Ovary (tissue), 9 donors: Measurements from ENCODE around the gene GSTO1. TPM values are rescaled to one million over a fixed set of nuclear protein-coding genes. Genes with fewer than 3 reads are reported as not detected.

Experiments used
- DNase-seq, 5 donors: peaks; one replicate each; pipeline ENCODE4 v3.0.0-alpha.2; 2019 to 2020
- H3K27ac ChIP-seq, 2 donors: fragments of 200-600 bp; one replicate each; pipeline versions ENCODE4 v1.5.1 to v1.8.0; 2019 to 2022
- H3K27me3 ChIP-seq: fragments of 200-600 bp; one replicate; pipeline ENCODE4 v1.8.0; 2022
- H3K36me3 ChIP-seq: fragments of 200-600 bp; sonication (generic); one replicate; pipeline ENCODE4 v1.5.1; 2019
- H3K4me1 ChIP-seq: one replicate; pipeline ENCODE4 v1.8.1; 2013; ENCODE audit warnings: mild to moderate bottlenecking, moderate library complexity; ENCODE audit not compliant: insufficient read depth
- H3K4me3 ChIP-seq: fragments of 200-600 bp; sonication (generic); one replicate; pipeline ENCODE4 v1.5.1; 2017
- H3K9me3 ChIP-seq, 2 donors: fragments of 200-600 bp in 1 of 2; sonication (generic) in 1 of 2; one replicate each; pipeline versions ENCODE4 v1.5.1 to v1.8.1; 2013 to 2019; ENCODE audit warnings: mild to moderate bottlenecking in 1 of 2, moderate library complexity in 1 of 2
- CTCF ChIP-seq, 3 donors: fragments of 450-650 bp in 2 of 3; fragments of 200-600 bp in 1 of 3; IDR thresholded peaks; one replicate each; pipeline versions ENCODE4 v1.5.1 to v1.8.0; 2016 to 2022; ENCODE audit warnings: antibody characterized with exemption in 3 of 3, mild to moderate bottlenecking in 1 of 3
- EP300 ChIP-seq: sonication (generic); formaldehyde crosslinking; IDR thresholded peaks from one replicate; pipeline ENCODE4 v1.6.1; 2017; ENCODE audit warnings: antibody characterized with exemption
- POLR2A ChIP-seq: fragments of 450-650 bp; IDR thresholded peaks from one replicate; pipeline ENCODE4 v1.6.1; 2017; ENCODE audit warnings: antibody characterized with exemption, mild to moderate bottlenecking, moderate library complexity
- WGBS, 3 donors: extraction: QIAGEN DNeasy Blood & Tissue Kit in 1 of 3; methylation state at CpG; one replicate each; pipeline versions ENCODE4 v1.1.5 to v1.1.7; 2013 to 2017; 5-methylcytosine and 5-hydroxymethylcytosine counted together
- intact Hi-C, 4 donors: fragments of 100-400 bp; cut with DNase I; formaldehyde crosslinking; loops; one replicate each; pipeline versions ENCODE4 v1.11.0 to v1.15.1; 2022 to 2023
- polyA plus RNA-seq, 2 donors: library from polyadenylated mRNA; stranded (reverse); fragments of 200-250 nt in 1 of 2; fragments of 350-450 nt in 1 of 2; fragmentation: Illumina TruSeq in 1 of 2; extraction: RNeasy Lipid Tissue Mini Kit (QIAGEN cat#74804) in 1 of 2; gene quantifications; one replicate each; pipeline ENCODE4 v1.2.3, GENCODE V29; 2013 to 2014
- total RNA-seq, 7 donors: library from RNA; depleted of rRNA in 2 of 7; stranded (reverse); fragments of >200 nt in 2 of 7; fragmentation: NEBNext Ultra II Directional in 3 of 7; extraction: Animal tissue kit (Norgen Biotek cat#: 25700) in 3 of 7; gene quantifications; one replicate each; pipeline versions ENCODE4 v1.1.0 to v1.2.4, GENCODE V29; 2016 to 2023
- donor health status: DM: no; HTN: no; CAD: no; lungs with moderate emphysema.
- donor health status: DM: no; HTN: no; CAD: no.
- donor health status: Bipolar disorder and iron deficiency.
- donor health status: DM: yes; HTN: yes; CAD: no.
- donor health status: DM: no; HTN: no; CAD: no.
- donor health status: DM: yes; HTN: yes; CAD: no.

Gene GSTO1
- total and polyA plus RNA-seq, 9 donors: 58.7 to 125 (median 91.0) TPM

GRCh38 chr10:104296687-104297436 is 42.2 kb downstream of the GSTO1 start:
- Histone ChIP-seq H3K36me3 (no peaks in the 10 kb centered on the region), H3K4me3 (no peak overlapping the region), H3K27ac (no peak overlapping the region), H3K9me3 (no peaks in the 10 kb centered on the region), H3K27me3 (no peaks in the 10 kb centered on the region), H3K4me1 (peaks cover 19% of the 10 kb centered on the region)
- intact Hi-C loops: loop anchor here in 1 of 4 donors (5.0 kb wide), 1 partner anchor 45 kb away; no protein-coding TSS in a partner anchor
- TF ChIP-seq POLR2A (no peak), CTCF (IDR thresholded peaks at IDR 0.05) (no peak), EP300 (no peak)
- DNase-seq: no peak
- WGBS, 3 donors: 97 to 99% (median 98%) methylated on average over 10 of the region's 10 CpGs

- WGBS, 3 donors: 53 to 65% (median 56%) methylated on average over 17 of the region's 17 CpGs
- intact Hi-C loops: loop anchor here in 1 of 4 donors (5.0 kb wide), 1 partner anchor 44 kb away; no protein-coding TSS in a partner anchor
These were observed 43.3 kb downstream of the GSTO1 start for GRCh38 chr10:104297697-104298660.

GRCh38 chr10:104299031-104299904 is 44.6 kb downstream of the GSTO1 start:
- no peaks in the 10 kb centered on the region for H3K27me3 ChIP-seq
- TF ChIP-seq POLR2A: no peak
- TF ChIP-seq CTCF (IDR thresholded peaks at IDR 0.05): no peak
- TF ChIP-seq EP300: no peak
- no peaks in the 10 kb centered on the region for H3K9me3 ChIP-seq
- 6 to 15% (median 8%) methylated on average over 13 of the region's 13 CpGs for WGBS, 3 donors
- H3K36me3 ChIP-seq: no peaks in the 10 kb centered on the region
- peak overlapping the region; percentile 87 to 95 for H3K27ac ChIP-seq
- H3K4me3 ChIP-seq: no peak overlapping the region
- H3K4me1 ChIP-seq: peaks cover 19% of the 10 kb centered on the region
- DNase-seq: peak; percentile 62 to 70 (median 68)
- intact Hi-C loops: loop anchor here in 1 of 4 donors (5.0 kb wide), 1 partner anchor 43 kb away; no protein-coding TSS in a partner anchor

More at GRCh38 chr10:104297697-104298660, 43.3 kb downstream of the GSTO1 start:
- no peaks in the 10 kb centered on the region for H3K9me3 ChIP-seq
- TF ChIP-seq CTCF (IDR thresholded peaks at IDR 0.05) (peak in 1 of 3 donors; percentile 21), POLR2A (no peak)
- peaks cover 19% of the 10 kb centered on the region for H3K4me1 ChIP-seq
- H3K27me3 ChIP-seq: no peaks in the 10 kb centered on the region
- peak in 3 of 5 donors; percentile 53 to 55 (median 54) for DNase-seq
- peak overlapping the region; percentile 29 to 95 for H3K27ac ChIP-seq
- H3K36me3 ChIP-seq: no peaks in the 10 kb centered on the region
- no peak overlapping the region for H3K4me3 ChIP-seq
